K562 (cell line): ENCODE results near the gene EFHD2. TPM values are rescaled to one million over a fixed set of nuclear protein-coding genes. Genes with fewer than 3 reads are reported as not detected.
A peak's percentile ranks its signal among the peaks of the same experiment; 100 is the strongest.

Experiments
- ATAC-seq: fragments of 200-7000 bp; cut with Tn5 transposase; 3 replicates; pipeline ENCODE4 v1.9.1; 2020; ENCODE audit warnings: moderate library complexity
- BruUV-seq: library from RNA; stranded (reverse); fragments of 400-500 nt; replicated peaks from 2 replicates; lab custom pipeline; 2021; lab: Mats Ljungman, UMichigan
- CTCF ChIA-PET: fragments of 300-600 bp; formaldehyde crosslinking; extraction: SDS; loops from one replicate; lab custom pipeline; 2021; ENCODE audit warnings: low intra/inter-chr PET ratio; lab: Yijun Ruan, JAX
- POLR2A ChIA-PET: fragments of 300-600, 350-650 bp; sonication (Branson Sonifier 250); formaldehyde crosslinking; extraction: SDS; loops from one replicate; lab custom pipeline; 2021; ENCODE audit warnings: antibody characterized with exemption, inconsistent platforms; lab: Yijun Ruan, JAX
- DNase-seq, 4 experiments: peaks; one replicate each; pipeline versions ENCODE4 v3.0.0 to v3.0.0-alpha.2; 2011 to 2018; ENCODE audit warnings: low spot score in 3 of 4, mixed read lengths in 3 of 4; ENCODE audit errors: extremely low read depth in 1 of 4
- FAIRE-seq: peaks from 2 replicates; lab custom pipeline; 2011; peaks lifted over from hg19 to GRCh38; lab: Jason Lieb, UNC
- H2AFZ ChIP-seq: 2 replicates; pipeline ENCODE4 v1.6.0; 2011; ENCODE audit warnings: low read depth, low read length, control low read depth, inconsistent platforms
- H3K27ac ChIP-seq: fragments of 200-600 bp; 3 replicates; pipeline ENCODE4 v1.8.0; 2011; ENCODE audit warnings: low read depth, mild to moderate bottlenecking, control low read depth, inconsistent platforms, low read length, moderate library complexity, mixed read lengths; ENCODE audit errors: extremely low read depth
- H3K27me3 ChIP-seq, 2 experiments: fragments of 300-600 bp in 1 of 2; 2 replicates in 1 of 2; 3 replicates in 1 of 2; pipeline versions ENCODE4 v1.6.0 to v1.8.0; 2011; ENCODE audit warnings: inconsistent platforms in 2 of 2, low read length in 2 of 2, mild to moderate bottlenecking in 1 of 2, mixed read lengths in 1 of 2, moderate library complexity in 1 of 2; ENCODE audit not compliant: control insufficient read depth in 2 of 2, insufficient read depth in 2 of 2
- H3K36me3 ChIP-seq: fragments of 300-600 bp; 3 replicates; pipeline ENCODE4 v1.8.0; 2011; ENCODE audit warnings: mild to moderate bottlenecking, low read length, inconsistent platforms; ENCODE audit not compliant: control insufficient read depth, insufficient read depth
- H3K4me1 ChIP-seq, 2 experiments: fragments of 200-600 bp in 1 of 2; replicated peaks in 1 of 2; 2 replicates in 1 of 2; 3 replicates in 1 of 2; pipeline versions ENCODE4 v1.5.1 to v1.8.0; 2011; ENCODE audit warnings: inconsistent platforms in 2 of 2, low read length in 2 of 2, mild to moderate bottlenecking in 1 of 2, mixed read lengths in 1 of 2, moderate library complexity in 1 of 2; ENCODE audit not compliant: control insufficient read depth in 2 of 2, insufficient read depth in 2 of 2
- H3K4me2 ChIP-seq: 2 replicates; pipeline ENCODE4 v1.6.1; 2011; ENCODE audit warnings: low read length, control low read depth, inconsistent platforms, mixed read lengths; ENCODE audit not compliant: insufficient read depth
- H3K4me3 ChIP-seq: fragments of 200-600 bp; sonication (generic), shearing (Covaris generic); 2 replicates; pipeline ENCODE4 v1.5.1; 2016; ENCODE audit warnings: control low read depth, inconsistent platforms
- H3K79me2 ChIP-seq: fragments of 200-600 bp; 3 replicates; pipeline ENCODE4 v1.8.0; 2011; ENCODE audit warnings: low read length, inconsistent platforms; ENCODE audit not compliant: control insufficient read depth, insufficient read depth
- H3K9ac ChIP-seq, 2 experiments: 2 replicates each; pipeline versions ENCODE4 v1.6.0 to v1.6.1; 2011; ENCODE audit warnings: low read depth in 2 of 2, low read length in 2 of 2, control low read depth in 1 of 2, inconsistent platforms in 1 of 2, mild to moderate bottlenecking in 1 of 2, mixed read lengths in 1 of 2; ENCODE audit not compliant: insufficient read depth in 1 of 2
- H3K9me1 ChIP-seq: one replicate; pipeline ENCODE4 v1.6.0; 2011; ENCODE audit warnings: inconsistent platforms, mild to moderate bottlenecking, low read length, moderate library complexity; ENCODE audit not compliant: control insufficient read depth, insufficient read depth
- H3K9me3 ChIP-seq: replicated peaks from 2 replicates; pipeline ENCODE4 v1.5.1; 2011; ENCODE audit warnings: low read depth, low read length, inconsistent platforms; ENCODE audit not compliant: control insufficient read depth, insufficient read depth
- H4K20me1 ChIP-seq: replicated peaks from 2 replicates; pipeline ENCODE4 v1.6.1; 2011; ENCODE audit warnings: low read length, inconsistent platforms, mixed read lengths; ENCODE audit not compliant: control insufficient read depth, insufficient read depth
- ATF1 ChIP-seq, 2 experiments: fragments of 450-650 bp in 1 of 2; IDR thresholded peaks; 2 replicates each; pipeline ENCODE4 v1.6.1; 2016; ENCODE audit warnings: missing compliant biosample characterization in 1 of 2, missing genetic modification characterization in 1 of 2
- CBFA2T3 ChIP-seq: fragments of 450-650 bp; IDR thresholded peaks from 2 replicates; pipeline ENCODE4 v1.6.1; 2017
- CGGBP1 ChIP-seq: fragments of 250-450 bp; sonication (Bioruptor Pico); IDR thresholded peaks from 2 replicates; pipeline ENCODE4 v1.9.0; 2021; ENCODE audit warnings: mild to moderate bottlenecking
- EGR1 ChIP-seq: fragments of 450-650 bp; conservative IDR thresholded peaks from 2 replicates; pipeline ENCODE4 v1.6.1; 2017; ENCODE audit warnings: mild to moderate bottlenecking
- EZH2 ChIP-seq: IDR thresholded peaks from 2 replicates; pipeline ENCODE4 v1.6.1; 2012; ENCODE audit warnings: low read depth, mild to moderate bottlenecking, inconsistent platforms, low read length, borderline replicate concordance
- GATA2 ChIP-seq: sonication (generic); formaldehyde crosslinking; IDR thresholded peaks from 2 replicates; pipeline ENCODE4 v1.4.0; 2020; ENCODE audit warnings: mild to moderate bottlenecking, missing genetic modification reagents
- GTF2E2 ChIP-seq: fragments of 200-800 bp; sonication (Bioruptor generic); IDR thresholded peaks from 2 replicates; pipeline ENCODE4 v1.6.1; 2016; ENCODE audit warnings: missing genetic modification characterization, missing compliant biosample characterization
- RNF2 ChIP-seq: sonication (generic); IDR thresholded peaks from 2 replicates; pipeline ENCODE4 v1.6.1; 2016
- STAT5A ChIP-seq: IDR thresholded peaks from 2 replicates; pipeline ENCODE4 v1.6.1; 2012; ENCODE audit warnings: low read length, inconsistent platforms, borderline replicate concordance
- TFAP4 ChIP-seq: sonication (generic); formaldehyde crosslinking; IDR thresholded peaks from 2 replicates; pipeline ENCODE4 v1.8.0; 2022; ENCODE audit warnings: missing genetic modification reagents, mild to moderate bottlenecking, moderate library complexity, borderline replicate concordance
- TRIM24 ChIP-seq, 2 experiments: fragments of 450-650 bp; IDR thresholded peaks; 2 replicates each; pipeline ENCODE4 v1.6.1; 2016
- USF1 ChIP-seq: sonication (generic); formaldehyde crosslinking; IDR thresholded peaks from 2 replicates; pipeline ENCODE4 v1.9.0; 2022; ENCODE audit warnings: mild to moderate bottlenecking, missing genetic modification reagents
- VEZF1 ChIP-seq: fragments of 200-800 bp; sonication (Bioruptor generic); IDR thresholded peaks from 2 replicates; pipeline ENCODE4 v1.6.1; 2017; ENCODE audit warnings: missing genetic modification characterization, missing compliant biosample characterization
- YY1 ChIP-seq, 3 experiments: IDR thresholded peaks; 2 replicates each; pipeline ENCODE4 v1.6.1; 2011; ENCODE audit warnings: low read length in 2 of 3, mild to moderate bottlenecking in 2 of 3, moderate library complexity in 2 of 3, borderline replicate concordance in 1 of 3, control low read depth in 1 of 3, low read depth in 1 of 3; ENCODE audit not compliant: insufficient read depth in 3 of 3, insufficient replicate concordance in 2 of 3, control insufficient read depth in 1 of 3, insufficient read length in 1 of 3; ENCODE audit errors: extremely low read depth in 1 of 3
- ZBTB2 ChIP-seq: fragments of 450-650 bp; IDR thresholded peaks from 2 replicates; pipeline ENCODE4 v1.6.1; 2016; ENCODE audit warnings: antibody characterized with exemption
- ZNF253 ChIP-seq: fragments of 250-450 bp; sonication (Bioruptor Pico); conservative IDR thresholded peaks from 2 replicates; pipeline ENCODE4 v1.6.1; 2021; ENCODE audit warnings: mild to moderate bottlenecking
- ZNF586 ChIP-seq: fragments of 450-650 bp; formaldehyde crosslinking; conservative IDR thresholded peaks from 2 replicates; pipeline ENCODE4 v1.4.0; 2020; ENCODE audit warnings: mild to moderate bottlenecking, moderate library complexity
- WGBS: fragments of 100-300 bp; shearing (Covaris generic); methylation state at CpG from one replicate; pipeline ENCODE4 v1.1.6; 2016; ENCODE audit warnings: low coverage, mixed read lengths; ENCODE audit not compliant: insufficient coverage; ENCODE audit errors: missing lambda C conversion rate; 5-methylcytosine and 5-hydroxymethylcytosine counted together
- in situ Hi-C: fragments of 300-500 bp; cut with MboI; formaldehyde crosslinking; loops from 4 replicates; pipeline ENCODE4 v1.15.0; 2018; ENCODE audit warnings: inconsistent platforms, mixed read lengths
- intact Hi-C: fragments of 100-400 bp; cut with micrococcal nuclease; formaldehyde crosslinking; loops from 2 replicates; pipeline ENCODE4 v1.14.2; 2022
- polyA plus RNA-seq, 8 experiments: library from polyadenylated mRNA; depleted of rRNA in 4 of 8; stranded (reverse) in 5 of 8; unstranded in 3 of 8; fragments of >200 nt; fragmentation: Nextera tagmentation in 2 of 8; fragmentation: Illumina TruSeq in 1 of 8; extraction: Ambion mirVana in 2 of 8; extraction: Trizol in 1 of 8; gene quantifications; 2 replicates each; pipeline versions ENCODE4 v1.2.1 to v1.2.3, GENCODE V29; 2011 to 2014; ENCODE audit warnings: inconsistent platforms in 1 of 8, missing spikeins in 1 of 8
- total RNA-seq, 7 experiments: library from RNA; depleted of rRNA in 6 of 7; stranded (reverse); fragments of >200 nt in 6 of 7; fragmentation: Illumina TruSeq in 2 of 7; extraction: Trizol in 2 of 7; gene quantifications; 2 replicates each; pipeline versions ENCODE4 v1.2.1 to v1.2.3, GENCODE V29; 2011 to 2021; ENCODE audit warnings: low replicate concordance in 1 of 7

Gene EFHD2
- total and polyA plus RNA-seq, 9 of the 15 experiments (the other 6 are each of a cell fraction or from before 2014, with no cell fraction given): 1.7 to 73.5 (median 25.2) TPM

- H3K4me3 ChIP-seq: no peak overlapping the region
- no peak overlapping the region for H2AFZ ChIP-seq
- H3K36me3 ChIP-seq: peaks cover 39% of the 10 kb centered on the region; the same call in 2 of the 3 replicates
- DNase-seq (peak; percentile 80 to 86 (median 82)), FAIRE-seq (peak; percentile 77), ATAC-seq (peak; percentile 71)
- no TSS peak for BruUV-seq
- H3K9me3 ChIP-seq: no peaks in the 10 kb centered on the region
- in situ Hi-C loops: loop anchor here (10.0 kb wide), 1 partner anchor 299 kb away; no protein-coding TSS in a partner anchor
- no peaks in the 10 kb centered on the region for H3K27me3 ChIP-seq
- WGBS: 32% methylated on average over 13 of the region's 13 CpGs
- ChIA-PET CTCF (no interaction called here), POLR2A (interaction anchor here (0.6 kb wide), 1 partner anchor 1344 kb away, joined by 3 read pairs; no protein-coding TSS in a partner anchor)
- intact Hi-C loops: no loop called here
- H3K4me1 ChIP-seq: peaks cover 23 to 62% of the 10 kb centered on the region in 2 experiments; a peak in 4 of 5 replicates
- peak overlapping the region in 1 of 2 experiments; percentile 80; a peak in 2 of 4 replicates for H3K9ac ChIP-seq
- peaks cover 3% of the 10 kb centered on the region; the same call in 1 of the 2 replicates for H4K20me1 ChIP-seq
- no peak overlapping the region for H3K27ac ChIP-seq
- peaks cover 5% of the 10 kb centered on the region for H3K9me1 ChIP-seq
- peaks cover 10% of the 10 kb centered on the region; the same call in 1 of the 3 replicates for H3K79me2 ChIP-seq
- H3K4me2 ChIP-seq: peak overlapping the region; percentile 44
- TF ChIP-seq ZNF253 (CRISPR knock-in tag) (no peak), VEZF1 (CRISPR knock-in tag) (peak; percentile 68), GTF2E2 (no peak), ZBTB2 (peak; percentile 45; the same call in 1 of the 2 replicates), USF1 (CRISPR knock-in tag) (no peak), EZH2 (no peak), RNF2 (0 out of 2 replicates have a peak, but pooled peaks have one; percentile 41), GATA2 (CRISPR knock-in tag) (peak; percentile 62), ZNF586 (CRISPR knock-in tag) (no peak), TFAP4 (CRISPR knock-in tag) (peak; percentile 99), CBFA2T3 (peak; percentile 95), YY1 (IDR thresholded peaks at IDR 0.05; ENCODE audit: borderline replicate concordance in 1 of 3, control insufficient read depth in 1 of 3, extremely low read depth in 1 of 3, insufficient read depth in 3 of 3, insufficient read length in 1 of 3, insufficient replicate concordance in 2 of 3, low read depth in 1 of 3, low read length in 2 of 3) (peak in 1 of 3 experiments; percentile 71), TRIM24 (IDR thresholded peaks at IDR 0.05) (peak; percentile 79), STAT5A (peak; percentile 54; the same call in 1 of the 2 replicates), CGGBP1 (CRISPR knock-in tag) (no peak), EGR1 (peak; percentile 92), ATF1 (CRISPR knock-in tag; IDR thresholded peaks at IDR 0.05) (no peak), ATF1 (tag; IDR thresholded peaks at IDR 0.05) (0 out of 2 replicates have a peak, but pooled peaks have one; percentile 27)
Observed at GRCh38 chr1:15424146-15424667, 14.5 kb downstream of the EFHD2 start.
